ENCODE measurements around the gene AGBL2. TPM values are rescaled to one million over a fixed set of nuclear protein-coding genes. Genes with fewer than 3 reads are reported as not detected.
"Not testable (repeated sequence)": the region's sequence is repeated elsewhere in the genome, so short reads cannot be mapped to it uniquely, and the experiment has no call there.

AGBL2 gene
- total RNA-seq, 1 donor from 2014 or later = 0.06 TPM

DNA sequence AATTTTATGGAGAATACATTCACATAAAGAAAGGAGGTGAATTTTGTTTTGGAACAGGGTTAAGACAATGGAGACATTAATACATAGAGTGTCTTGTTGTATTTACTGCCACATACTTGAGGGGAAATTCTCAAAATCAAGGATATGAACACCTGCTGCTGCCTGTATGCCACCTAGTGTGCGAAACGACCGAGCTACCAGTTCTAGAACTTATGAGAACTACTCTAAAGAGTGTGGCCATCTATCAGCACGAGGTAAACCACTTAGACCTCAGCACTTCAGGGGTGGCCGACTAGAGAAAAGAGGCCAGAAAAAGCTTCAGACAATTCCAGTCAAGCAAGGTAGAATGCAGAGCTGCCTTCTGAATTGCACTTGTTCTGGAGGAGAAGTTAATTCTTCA, 1.5 kb upstream of the AGBL2 start:
- peak; percentile 19 for TF ChIP-seq CTCF (conservative IDR thresholded peaks at IDR 0.05; ENCODE audit: low read depth, low read length)
- no peak for DNase-seq (ENCODE audit: low read depth)
- H3K4me3 ChIP-seq (ENCODE audit: low read depth, low read length) = no peak overlapping the region

DNA sequence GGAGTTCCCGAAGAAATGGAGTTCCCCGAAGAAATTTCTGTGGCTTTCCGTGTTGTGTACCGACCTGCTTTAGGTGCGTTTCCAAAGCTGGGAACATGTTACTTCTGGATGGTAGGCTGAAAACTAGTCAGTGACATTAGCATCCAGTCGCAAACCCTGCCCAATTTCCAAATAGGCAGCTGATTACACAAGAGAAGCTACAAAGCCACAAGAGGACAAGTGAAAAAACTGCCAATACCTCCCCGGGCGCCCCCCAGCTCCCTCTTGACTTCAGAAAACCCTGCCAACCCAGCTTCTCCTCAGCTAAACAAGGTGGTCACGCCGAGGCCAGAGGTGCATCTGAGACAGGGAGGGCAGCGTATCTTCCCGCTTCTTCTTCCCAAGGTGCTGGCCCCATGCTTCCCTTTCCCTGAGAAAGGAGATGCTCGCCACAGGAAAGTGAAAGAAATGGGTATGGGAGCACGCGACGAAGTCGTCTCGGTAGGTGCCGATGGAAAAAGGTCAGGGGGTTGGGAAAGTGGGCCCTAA, 551 bp downstream of the AGBL2 start:
- no peak for TF ChIP-seq CTCF (conservative IDR thresholded peaks at IDR 0.05; ENCODE audit: low read depth, low read length)
- peak overlapping the region; percentile 65 for H3K4me3 ChIP-seq (ENCODE audit: low read depth, low read length)
- no peak for DNase-seq (ENCODE audit: low read depth)

- no peak for TF ChIP-seq CTCF (conservative IDR thresholded peaks at IDR 0.05; ENCODE audit: low read depth, low read length)
- no peak overlapping the region for H3K4me3 ChIP-seq (ENCODE audit: low read depth, low read length)
- DNase-seq (ENCODE audit: low read depth) = no peak
These were observed 3.4 kb downstream of the AGBL2 start for GRCh38 chr11:47711816-47712215.

DNA sequence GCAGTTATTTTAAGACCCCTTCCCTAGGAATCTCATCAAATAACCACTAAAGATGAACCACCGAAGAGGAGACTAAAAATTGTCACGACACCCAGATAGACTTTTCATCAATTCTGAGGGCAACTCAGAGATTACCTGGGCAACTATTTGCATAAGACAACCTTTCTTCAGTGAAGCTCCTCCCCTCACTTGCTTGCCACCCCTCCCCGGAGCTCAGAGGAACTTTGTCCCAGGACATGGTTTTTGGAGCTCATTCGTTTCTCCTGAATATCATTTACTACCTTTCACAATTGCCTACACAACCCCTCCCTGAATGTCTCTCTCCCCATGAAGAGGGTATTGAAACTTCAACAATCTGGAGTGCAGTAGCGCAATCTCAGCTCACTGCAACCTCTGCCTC, 3.9 kb downstream of the AGBL2 start:
- no peak overlapping the region for H3K4me3 ChIP-seq (ENCODE audit: low read depth, low read length)
- TF ChIP-seq CTCF (conservative IDR thresholded peaks at IDR 0.05; ENCODE audit: low read depth, low read length) = no peak
- no peak for DNase-seq (ENCODE audit: low read depth)

GRCh38 chr11:47707275-47707786, 7.8 kb downstream of the AGBL2 start:
- H3K4me3 ChIP-seq (ENCODE audit: low read depth, low read length); DNase-seq (ENCODE audit: low read depth): not testable (repeated sequence)

DNA sequence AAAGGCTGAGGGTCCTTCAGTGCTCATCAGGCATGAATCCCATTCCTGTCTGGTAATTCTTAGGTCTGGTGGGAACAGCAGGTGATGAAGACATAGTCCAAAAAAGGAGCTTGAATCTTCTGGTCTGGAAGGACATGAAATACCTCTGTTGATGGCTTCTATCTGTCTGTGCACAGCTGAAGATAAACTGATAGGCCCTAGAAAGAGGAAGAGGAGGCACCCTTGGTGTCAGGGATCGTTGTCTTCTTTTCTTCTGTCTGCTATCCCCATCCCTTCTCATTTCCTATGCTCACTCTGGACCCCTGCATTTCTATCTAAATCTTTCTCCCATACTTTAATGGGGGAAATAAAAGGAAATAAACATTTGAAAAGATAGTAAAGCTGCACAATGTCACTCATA, 9.4 kb downstream of the AGBL2 start:
- no peak for DNase-seq (ENCODE audit: low read depth)
- no peak overlapping the region for H3K4me3 ChIP-seq (ENCODE audit: low read depth, low read length)
- no peak for TF ChIP-seq CTCF (conservative IDR thresholded peaks at IDR 0.05; ENCODE audit: low read depth, low read length)

GRCh38 chr11:47691979-47692378, 23.2 kb downstream of the AGBL2 start:
- no peak for TF ChIP-seq CTCF (conservative IDR thresholded peaks at IDR 0.05; ENCODE audit: low read depth, low read length)
- H3K4me3 ChIP-seq (ENCODE audit: low read depth, low read length) = no peak overlapping the region
- DNase-seq (ENCODE audit: low read depth) = no peak
